ENCODE data around the gene BOD1L1.

The BOD1L1 gene

GRCh38 chr4:13627606-13628311 is at the start of gene BOD1L1:
Gene BOD1L1, minus strand, starts transcription at chr4:13627725. Its CDS starts 138 bp downstream, at chr4:13627587.
- DNase-seq, result peak; percentile 85

GRCh38 chr4:13674971-13675370 is 47.4 kb upstream of the BOD1L1 start:
- DNase-seq, result no peak

GRCh38 chr4:13673167-13673566 is 45.6 kb upstream of the BOD1L1 start:
- no peak for DNase-seq

- DNase-seq, result no peak
These were observed 43.1 kb upstream of the BOD1L1 start for GRCh38 chr4:13670456-13671160.

GRCh38 chr4:13665701-13666660 is 38.5 kb upstream of the BOD1L1 start:
- DNase-seq, result no peak

- DNase-seq, result no peak
These were observed 32.0 kb upstream of the BOD1L1 start for GRCh38 chr4:13659341-13660070.

GRCh38 chr4:13656569-13657405 is 29.3 kb upstream of the BOD1L1 start:
- peak; percentile 84 for DNase-seq

- peak; percentile 88 for DNase-seq
These were observed 26.8 kb upstream of the BOD1L1 start for GRCh38 chr4:13654162-13654797.

- no peak for DNase-seq
These were observed 26.2 kb upstream of the BOD1L1 start for GRCh38 chr4:13653766-13654161.

GRCh38 chr4:13647031-13647430 is 19.5 kb upstream of the BOD1L1 start:
- DNase-seq, result no peak

GRCh38 chr4:13645075-13645474 is 17.6 kb upstream of the BOD1L1 start:
- DNase-seq, result no peak

GRCh38 chr4:13642170-13642950 is 14.8 kb upstream of the BOD1L1 start:
- no peak for DNase-seq

- no peak for DNase-seq
These were observed 13.6 kb upstream of the BOD1L1 start for GRCh38 chr4:13641084-13641483.

- no peak for DNase-seq
These were observed 12.8 kb upstream of the BOD1L1 start for GRCh38 chr4:13640149-13640940.

GRCh38 chr4:13635286-13635799 is 7.8 kb upstream of the BOD1L1 start:
- DNase-seq, result no peak

GRCh38 chr4:13633671-13634070 is 6.1 kb upstream of the BOD1L1 start:
- DNase-seq, result no peak

- peak; percentile 53 for DNase-seq
These were observed 333 bp downstream of the BOD1L1 start for GRCh38 chr4:13627178-13627605.

- DNase-seq, result no peak
These were observed 890 bp downstream of the BOD1L1 start for GRCh38 chr4:13626492-13627177.
